Esophagus squamous epithelium (tissue), 4 donors: ENCODE results near the gene IGFL2.

Source experiments
- CTCF ChIP-seq, 6 experiments: fragments of 450-650 bp in 4 of 6; fragments of 200-600 bp in 2 of 6; sonication (generic) in 2 of 6; IDR thresholded peaks; one replicate each; pipeline ENCODE4 v1.5.1; 2016 to 2019; ENCODE audit warnings: antibody characterized with exemption in 6 of 6, mild to moderate bottlenecking in 4 of 6, moderate library complexity in 4 of 6
- POLR2A ChIP-seq, 4 donors: fragments of 450-650 bp; IDR thresholded peaks; one replicate each; pipeline ENCODE4 v1.6.1; 2017; ENCODE audit warnings: antibody characterized with exemption in 4 of 4, mild to moderate bottlenecking in 4 of 4, moderate library complexity in 3 of 4

GRCh38 chr19:46144756-46145155 lies 3.3 kb upstream of the IGFL2 start:
- no peak for TF ChIP-seq CTCF (IDR thresholded peaks at IDR 0.05)
- no peak for TF ChIP-seq POLR2A (IDR thresholded peaks at IDR 0.05)
